GM23248 (cell line): ENCODE results near the gene DDX18.

ENCODE experiments used
- EZH2 ChIP-seq: fragments of 200-600 bp; sonication (generic); IDR thresholded peaks from 2 replicates; pipeline ENCODE4 v1.6.1; 2018; ENCODE audit warnings: antibody characterized with exemption, mild to moderate bottlenecking; ENCODE audit not compliant: insufficient read depth, poor library complexity, severe bottlenecking
- EZH2phosphoT487 ChIP-seq: fragments of 200-600 bp; sonication (generic); IDR thresholded peaks from 2 replicates; pipeline ENCODE4 v1.6.1; 2018; ENCODE audit warnings: antibody characterized with exemption, moderate library complexity, mild to moderate bottlenecking, low read depth; ENCODE audit not compliant: insufficient read depth

- no peak for TF ChIP-seq EZH2
- TF ChIP-seq EZH2phosphoT487 = no peak
Observed at GRCh38 chr2:117770730-117771129, 43.8 kb upstream of the DDX18 start.
